DMS53 treated with DMSO at 0.1 percent for 48 hours (cell line): ENCODE measurements around the gene CDH26.
A peak's percentile ranks its signal among the peaks of the same experiment; 100 is the strongest.

ENCODE experiments used
- DNase-seq: peaks from one replicate; lab custom pipeline; 2025; ENCODE audit not compliant: unreplicated experiment; lab: John Stamatoyannopoulos, UW

Gene CDH26

GRCh38 chr20:60057866-60058807, 99.9 kb downstream of the CDH26 start:
- DNase-seq: peak; percentile 92

GRCh38 chr20:60058879-60059278, 100.7 kb downstream of the CDH26 start:
- peak; percentile 45 for DNase-seq

- no peak for DNase-seq
Observed at GRCh38 chr20:60060006-60060557, 101.9 kb downstream of the CDH26 start.

- DNase-seq: no peak
Observed at GRCh38 chr20:60060593-60060992, 102.4 kb downstream of the CDH26 start.

- no peak for DNase-seq
Observed at GRCh38 chr20:60062431-60063047, 104.3 kb downstream of the CDH26 start.

- no peak for DNase-seq
Observed at GRCh38 chr20:60063048-60063451, 104.8 kb downstream of the CDH26 start.

GRCh38 chr20:60063739-60064380, 105.6 kb downstream of the CDH26 start:
- DNase-seq: no peak
